Activated naive CD8-positive, alpha-beta T cell (primary cell): ENCODE data around the gene FSIP2.

Source experiments
- H3K27ac Mint-ChIP-seq: one replicate; pipeline ENCODE4 v1.8.0; 2021; ENCODE audit warnings: mixed read lengths
- H3K27me3 Mint-ChIP-seq: one replicate; pipeline ENCODE4 v1.8.0; 2021; ENCODE audit warnings: mixed read lengths
- H3K36me3 Mint-ChIP-seq: one replicate; pipeline ENCODE4 v1.8.0; 2021; ENCODE audit warnings: mixed read lengths
- H3K4me1 Mint-ChIP-seq: one replicate; pipeline ENCODE4 v1.8.0; 2021; ENCODE audit warnings: low read depth, mixed read lengths
- H3K4me3 Mint-ChIP-seq: one replicate; pipeline ENCODE4 v1.8.0; 2021; ENCODE audit warnings: mild to moderate bottlenecking, mixed read lengths
- H3K9me3 Mint-ChIP-seq: one replicate; pipeline ENCODE4 v1.8.0; 2021; ENCODE audit warnings: low read depth, mixed read lengths

Gene FSIP2

GRCh38 chr2:185787227-185788145, 48.9 kb downstream of the FSIP2 start:
- Mint-ChIP-seq H3K4me3 (no peak overlapping the region), H3K36me3 (peaks cover 21% of the 10 kb centered on the region), H3K4me1 (no peaks in the 10 kb centered on the region), H3K27ac (no peak overlapping the region), H3K27me3 (no peaks in the 10 kb centered on the region), H3K9me3 (no peaks in the 10 kb centered on the region)

- no peaks in the 10 kb centered on the region for H3K9me3 Mint-ChIP-seq
- peaks cover 12% of the 10 kb centered on the region for H3K36me3 Mint-ChIP-seq
- H3K4me1 Mint-ChIP-seq, result no peaks in the 10 kb centered on the region
- no peak overlapping the region for H3K4me3 Mint-ChIP-seq
- no peaks in the 10 kb centered on the region for H3K27me3 Mint-ChIP-seq
- no peak overlapping the region for H3K27ac Mint-ChIP-seq
Observed at GRCh38 chr2:185790361-185790760, 51.8 kb downstream of the FSIP2 start.

- Mint-ChIP-seq H3K27me3 (no peaks in the 10 kb centered on the region), H3K4me3 (no peak overlapping the region), H3K36me3 (peaks cover 16% of the 10 kb centered on the region), H3K9me3 (no peaks in the 10 kb centered on the region), H3K4me1 (no peaks in the 10 kb centered on the region), H3K27ac (no peak overlapping the region)
Observed at GRCh38 chr2:185793532-185794345, 55.1 kb downstream of the FSIP2 start.

- Mint-ChIP-seq H3K9me3 (no peaks in the 10 kb centered on the region), H3K27ac (no peak overlapping the region)
Observed at GRCh38 chr2:185796758-185797157, 58.2 kb downstream of the FSIP2 start.

GRCh38 chr2:185802926-185803325, 64.3 kb downstream of the FSIP2 start:
- Mint-ChIP-seq H3K4me1 (no peaks in the 10 kb centered on the region), H3K27ac (no peak overlapping the region), H3K27me3 (no peaks in the 10 kb centered on the region), H3K9me3 (no peaks in the 10 kb centered on the region), H3K36me3 (peaks cover 10% of the 10 kb centered on the region), H3K4me3 (no peak overlapping the region)

More at GRCh38 chr2:185796758-185797157, 58.2 kb downstream of the FSIP2 start:
- Mint-ChIP-seq H3K4me1 (no peaks in the 10 kb centered on the region), H3K36me3 (peaks cover 10% of the 10 kb centered on the region), H3K27me3 (no peaks in the 10 kb centered on the region), H3K4me3 (no peak overlapping the region)

- H3K36me3 Mint-ChIP-seq, result peaks cover 2% of the 10 kb centered on the region
- H3K4me3 Mint-ChIP-seq, result no peak overlapping the region
- no peak overlapping the region for H3K27ac Mint-ChIP-seq
- H3K9me3 Mint-ChIP-seq, result no peaks in the 10 kb centered on the region
- H3K4me1 Mint-ChIP-seq, result no peaks in the 10 kb centered on the region
- H3K27me3 Mint-ChIP-seq, result no peaks in the 10 kb centered on the region
Observed at GRCh38 chr2:185806783-185807182, 68.2 kb downstream of the FSIP2 start.

GRCh38 chr2:185807351-185807750, 68.7 kb downstream of the FSIP2 start:
- H3K4me3 Mint-ChIP-seq, result no peak overlapping the region
- H3K27me3 Mint-ChIP-seq, result no peaks in the 10 kb centered on the region
- H3K27ac Mint-ChIP-seq, result no peak overlapping the region
- H3K36me3 Mint-ChIP-seq, result peaks cover 2% of the 10 kb centered on the region
- no peaks in the 10 kb centered on the region for H3K4me1 Mint-ChIP-seq
- no peaks in the 10 kb centered on the region for H3K9me3 Mint-ChIP-seq

GRCh38 chr2:185811580-185811979, 73.0 kb downstream of the FSIP2 start:
- Mint-ChIP-seq H3K27ac (no peak overlapping the region), H3K9me3 (peaks cover 8% of the 10 kb centered on the region), H3K27me3 (no peaks in the 10 kb centered on the region), H3K4me1 (no peaks in the 10 kb centered on the region), H3K4me3 (no peak overlapping the region), H3K36me3 (peaks cover 7% of the 10 kb centered on the region)

GRCh38 chr2:185813707-185814106, 75.1 kb downstream of the FSIP2 start:
- Mint-ChIP-seq H3K36me3 (peaks cover 22% of the 10 kb centered on the region), H3K4me1 (no peaks in the 10 kb centered on the region), H3K27me3 (no peaks in the 10 kb centered on the region), H3K9me3 (peaks cover 23% of the 10 kb centered on the region), H3K4me3 (no peak overlapping the region), H3K27ac (no peak overlapping the region)

GRCh38 chr2:185817991-185818390, 79.4 kb downstream of the FSIP2 start:
- Mint-ChIP-seq H3K9me3 (peaks cover 38% of the 10 kb centered on the region), H3K36me3 (peaks cover 22% of the 10 kb centered on the region), H3K27ac (no peak overlapping the region), H3K4me1 (no peaks in the 10 kb centered on the region), H3K27me3 (no peaks in the 10 kb centered on the region), H3K4me3 (no peak overlapping the region)

GRCh38 chr2:185821467-185821866, 82.9 kb downstream of the FSIP2 start:
- Mint-ChIP-seq H3K4me3 (no peak overlapping the region), H3K9me3 (peaks cover 30% of the 10 kb centered on the region), H3K4me1 (no peaks in the 10 kb centered on the region), H3K36me3 (peaks cover 17% of the 10 kb centered on the region), H3K27ac (no peak overlapping the region), H3K27me3 (no peaks in the 10 kb centered on the region)

GRCh38 chr2:185823773-185824172, 85.2 kb downstream of the FSIP2 start:
- Mint-ChIP-seq H3K36me3 (peaks cover 2% of the 10 kb centered on the region), H3K4me3 (no peak overlapping the region)

GRCh38 chr2:185825557-185825956, 87.0 kb downstream of the FSIP2 start:
- Mint-ChIP-seq H3K36me3 (peaks cover 2% of the 10 kb centered on the region), H3K9me3 (peaks cover 9% of the 10 kb centered on the region), H3K27me3 (no peaks in the 10 kb centered on the region), H3K4me3 (no peak overlapping the region), H3K27ac (no peak overlapping the region), H3K4me1 (no peaks in the 10 kb centered on the region)

More at GRCh38 chr2:185823773-185824172, 85.2 kb downstream of the FSIP2 start:
- H3K27ac Mint-ChIP-seq, result no peak overlapping the region
- peaks cover 14% of the 10 kb centered on the region for H3K9me3 Mint-ChIP-seq
- H3K27me3 Mint-ChIP-seq, result no peaks in the 10 kb centered on the region
- no peaks in the 10 kb centered on the region for H3K4me1 Mint-ChIP-seq

- no peaks in the 10 kb centered on the region for H3K4me1 Mint-ChIP-seq
- H3K36me3 Mint-ChIP-seq, result peaks cover 8% of the 10 kb centered on the region
- no peaks in the 10 kb centered on the region for H3K9me3 Mint-ChIP-seq
- no peaks in the 10 kb centered on the region for H3K27me3 Mint-ChIP-seq
- no peak overlapping the region for H3K27ac Mint-ChIP-seq
- H3K4me3 Mint-ChIP-seq, result no peak overlapping the region
Observed at GRCh38 chr2:185828326-185828725, 89.7 kb downstream of the FSIP2 start.

- Mint-ChIP-seq H3K4me3 (no peak overlapping the region), H3K4me1 (no peaks in the 10 kb centered on the region)
Observed at GRCh38 chr2:185833864-185834263, 95.3 kb downstream of the FSIP2 start.

More at GRCh38 chr2:185833864-185834263, 95.3 kb downstream of the FSIP2 start:
- no peaks in the 10 kb centered on the region for H3K27me3 Mint-ChIP-seq
- peaks cover 8% of the 10 kb centered on the region for H3K36me3 Mint-ChIP-seq
- no peak overlapping the region for H3K27ac Mint-ChIP-seq
- H3K9me3 Mint-ChIP-seq, result peaks cover 10% of the 10 kb centered on the region
